B cell (primary cell): Measurements from ENCODE around the gene POLRMT.

Source experiments
- CTCF ChIP-seq: fragments of 200-600 bp; IDR thresholded peaks from one replicate; pipeline ENCODE4 v1.8.0; 2022; ENCODE audit warnings: antibody characterized with exemption, mild to moderate bottlenecking
- EZH2 ChIP-seq: IDR thresholded peaks from 2 replicates; pipeline ENCODE4 v1.6.1; 2012; ENCODE audit warnings: borderline replicate concordance, low read depth, mild to moderate bottlenecking, moderate library complexity, low read length; ENCODE audit not compliant: insufficient read depth, poor library complexity, severe bottlenecking

GRCh38 chr19:573519-573825 is 59.9 kb downstream of the POLRMT start:
- TF ChIP-seq CTCF (no peak), EZH2 (no peak)
